GM19035 (cell line): ENCODE data around the gene EHBP1.
"Not testable (repeated sequence)": the region's sequence is repeated elsewhere in the genome, so short reads cannot be mapped to it uniquely, and the experiment has no call there.

Experiments used
- ATAC-seq: cut with Tn5 transposase; IDR thresholded peaks from one replicate; pipeline ENCODE4 v1.9.1; 2021; ENCODE audit not compliant: unreplicated experiment

The EHBP1 gene

DNA sequence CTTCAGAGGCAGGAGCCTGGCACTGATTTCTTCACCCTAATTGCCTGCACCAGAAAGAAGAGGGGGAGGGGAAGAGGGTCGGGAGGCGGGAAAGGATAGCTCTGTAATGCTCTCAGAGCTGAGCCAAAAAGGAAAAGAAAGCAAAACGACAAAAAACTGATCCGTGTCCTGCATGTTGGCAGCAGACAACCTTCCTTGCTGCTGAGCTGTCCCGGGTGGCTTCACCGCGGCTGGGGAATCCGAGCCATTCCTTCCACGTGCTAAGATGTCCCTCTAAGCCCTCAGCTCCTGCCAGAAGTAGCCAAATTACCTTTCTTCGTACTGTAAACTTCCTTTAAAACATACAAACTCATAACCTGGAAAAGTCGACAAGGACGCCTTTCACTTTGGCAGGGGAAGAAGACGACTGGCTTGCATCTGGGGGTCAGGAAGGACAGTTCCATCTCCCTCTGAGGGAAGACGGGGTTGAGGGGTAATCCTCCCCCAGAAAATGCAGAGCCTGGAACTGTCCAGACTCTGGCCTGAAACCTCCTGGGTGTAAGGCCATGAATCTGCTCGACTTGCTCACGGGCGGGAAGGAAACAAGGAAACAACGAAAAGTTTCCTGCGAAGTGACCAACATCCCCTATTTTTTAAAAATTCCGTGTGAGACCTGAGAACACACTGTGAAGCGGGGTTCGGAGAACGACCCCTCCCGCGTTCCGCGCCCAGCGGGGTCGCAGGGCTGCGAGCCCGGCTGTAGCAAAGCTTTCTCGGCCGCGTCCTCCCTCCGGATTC, 352.8 kb downstream of the EHBP1 start:
- no peak for ATAC-seq

DNA sequence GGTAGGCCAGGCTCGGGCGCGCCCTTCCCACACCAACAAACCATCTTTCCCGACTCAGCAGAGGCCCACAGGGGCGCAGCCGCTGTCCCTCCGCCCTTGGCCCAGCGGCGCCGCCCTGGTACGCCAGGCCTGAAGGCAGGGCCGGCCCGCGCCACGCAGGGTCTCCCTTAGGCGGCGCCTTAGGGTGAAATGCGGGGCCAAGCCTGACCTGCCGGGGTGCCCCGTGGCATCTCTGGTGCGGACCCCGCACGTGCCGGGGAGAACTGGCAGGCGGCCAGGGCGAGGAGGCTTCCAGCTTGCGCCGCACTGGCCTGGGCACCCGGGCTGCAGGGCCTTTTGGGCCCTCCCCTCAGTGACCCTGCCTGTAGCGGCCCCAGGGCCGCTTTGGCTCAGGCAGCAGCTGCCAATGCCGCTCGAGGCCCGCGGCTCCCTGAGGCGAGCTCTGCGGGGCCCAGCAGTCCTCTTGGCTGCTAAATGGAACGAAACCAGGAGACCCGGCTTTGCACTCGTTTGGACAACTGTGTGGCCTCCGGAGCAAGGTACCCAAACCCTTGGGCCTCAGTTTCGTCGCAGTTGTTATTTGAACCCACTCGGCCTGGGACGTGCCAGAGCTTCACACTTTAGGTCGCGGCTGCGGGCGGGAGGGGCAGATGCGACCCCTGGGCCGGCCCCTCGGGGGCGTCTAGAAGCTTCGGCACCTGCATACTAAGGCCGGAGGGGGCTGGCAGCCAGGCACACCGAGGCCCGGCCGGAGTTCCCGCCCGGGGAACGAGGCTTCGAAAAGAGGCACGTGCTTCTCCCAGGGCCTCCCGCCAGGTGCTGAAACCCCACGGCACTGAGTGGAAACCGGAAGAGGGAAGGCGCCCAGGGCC, 353.6 kb downstream of the EHBP1 start:
- no peak for ATAC-seq

DNA sequence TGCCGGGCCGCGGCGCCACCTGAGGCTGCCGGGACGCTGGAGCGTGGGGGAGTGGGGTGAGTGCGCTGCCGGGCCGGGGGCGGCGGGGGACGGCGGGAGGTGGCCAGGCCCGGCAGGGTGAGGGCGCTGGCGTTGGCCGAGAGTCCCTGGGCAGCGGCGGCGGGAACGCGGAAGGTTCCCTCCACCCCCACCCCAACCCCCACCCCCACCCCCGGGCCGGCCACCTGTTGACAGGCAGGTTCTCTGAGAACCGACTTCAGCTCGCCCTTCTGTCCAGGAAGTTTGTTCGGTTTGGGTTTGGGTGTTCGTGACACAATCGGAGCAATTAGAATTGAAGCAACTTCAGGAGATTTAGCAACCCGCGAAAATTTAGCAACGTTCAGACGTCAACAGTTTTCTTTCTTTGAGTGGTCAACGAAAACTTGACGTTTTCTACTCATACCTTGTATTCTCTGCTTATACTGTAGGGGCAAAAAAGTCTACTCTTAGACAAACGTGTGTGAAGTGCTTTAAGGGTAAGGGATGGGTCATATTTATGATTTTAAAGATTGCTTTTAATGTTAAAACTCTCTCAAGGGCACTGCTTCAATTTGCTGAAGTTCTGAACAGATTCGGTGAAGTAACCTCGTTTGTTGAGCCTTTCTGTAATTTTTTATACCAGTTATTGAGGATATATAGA, 354.4 kb downstream of the EHBP1 start:
- ATAC-seq: no peak

DNA sequence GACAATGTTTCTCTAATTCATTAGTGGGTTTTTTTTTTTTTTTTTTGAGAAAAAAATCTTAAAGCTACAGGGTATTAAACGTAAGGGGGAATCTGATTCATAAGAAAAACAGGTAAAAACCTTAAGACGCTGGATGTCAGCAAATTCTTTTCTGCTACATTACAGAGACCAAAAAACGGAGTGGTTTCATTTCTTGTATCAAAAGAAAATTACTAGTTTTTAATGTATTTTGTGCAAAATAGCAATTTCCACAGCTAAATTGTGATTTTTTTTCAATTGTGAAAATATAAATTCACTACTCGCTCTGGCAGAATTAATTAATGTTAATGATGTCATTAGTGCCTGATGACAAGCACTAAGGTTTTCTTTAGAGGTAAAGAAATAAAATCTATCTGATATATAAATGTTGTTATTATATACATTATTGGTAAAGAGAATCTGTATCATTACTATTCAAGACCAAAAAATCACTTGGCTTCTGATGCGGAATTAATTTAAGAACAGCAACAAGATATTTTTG, 355.0 kb downstream of the EHBP1 start:
- no peak for ATAC-seq

DNA sequence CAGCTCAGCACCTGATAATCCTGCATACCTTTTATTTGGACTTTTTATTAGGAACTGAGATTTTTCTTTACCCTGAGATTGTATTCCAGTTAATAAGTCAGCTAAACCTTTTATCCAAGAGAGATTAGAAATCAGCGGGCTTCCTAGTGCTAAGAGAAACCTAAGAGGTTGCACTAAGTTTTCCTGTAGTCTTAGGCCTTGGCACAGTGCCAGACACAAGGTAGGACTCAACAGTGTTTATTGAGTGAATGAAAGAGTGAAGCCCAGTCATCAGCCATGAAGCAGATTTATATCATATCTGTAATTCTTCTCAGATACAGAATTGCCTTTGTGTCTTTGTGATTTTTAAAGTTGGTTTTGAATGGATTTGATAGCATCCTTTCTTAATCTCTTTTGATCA, 358.7 kb downstream of the EHBP1 start:
- ATAC-seq: no peak

DNA sequence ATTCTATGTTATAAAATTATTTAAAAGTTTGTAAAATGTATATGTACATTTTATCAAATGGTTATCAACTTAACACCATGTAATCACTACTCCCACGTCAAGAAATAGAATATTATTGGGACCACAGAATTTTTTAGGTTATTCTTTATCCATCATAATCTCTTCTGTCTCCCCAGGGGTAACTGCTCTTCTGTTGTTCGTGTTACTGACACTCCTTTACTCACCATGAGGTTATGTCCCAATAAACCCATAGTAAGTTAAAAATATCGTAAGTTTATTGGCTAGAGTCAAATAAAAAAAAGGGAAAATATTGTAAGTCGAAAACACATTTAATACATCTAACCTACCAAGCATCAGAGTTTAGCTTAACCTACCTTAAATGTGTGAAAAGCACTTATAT, 359.1 kb downstream of the EHBP1 start:
- ATAC-seq: no peak

DNA sequence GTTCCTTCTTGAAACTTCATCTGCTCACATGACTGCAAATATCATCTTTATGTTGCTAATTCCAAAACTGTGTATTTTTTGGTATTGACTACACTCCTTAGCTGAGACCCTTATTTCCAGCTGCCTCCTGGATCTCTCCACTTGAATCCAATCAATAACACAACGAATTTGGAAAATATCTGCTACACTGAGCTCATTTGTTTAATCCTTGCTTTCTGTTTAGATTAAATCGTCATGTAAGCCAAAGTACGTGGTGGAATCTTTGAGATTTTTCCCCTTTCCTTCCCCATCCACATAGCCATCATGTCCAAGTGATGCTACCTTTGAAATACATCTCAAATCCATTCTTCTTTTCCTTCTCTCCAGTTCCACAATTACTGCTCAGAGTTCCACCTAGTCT, 360.8 kb downstream of the EHBP1 start:
- ATAC-seq: no peak

DNA sequence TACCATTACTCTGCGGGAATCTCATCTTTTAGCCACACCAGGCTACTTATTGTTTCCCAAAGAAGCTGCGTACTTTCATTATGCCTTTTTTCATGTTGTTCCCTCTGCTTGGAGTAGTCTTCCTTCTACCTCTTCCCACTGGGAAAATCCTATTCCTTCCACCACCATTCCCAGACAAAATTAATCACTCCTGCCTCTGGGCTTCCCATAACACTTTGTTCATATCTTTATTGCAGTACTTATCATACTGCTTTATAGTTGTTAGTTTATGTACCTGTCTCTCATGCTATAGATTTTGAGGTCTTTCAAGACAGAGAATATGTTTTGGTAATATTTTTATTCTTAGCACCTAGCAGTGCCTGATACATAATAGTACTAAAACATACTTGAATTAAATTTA, 361.3 kb downstream of the EHBP1 start:
- no peak for ATAC-seq

DNA sequence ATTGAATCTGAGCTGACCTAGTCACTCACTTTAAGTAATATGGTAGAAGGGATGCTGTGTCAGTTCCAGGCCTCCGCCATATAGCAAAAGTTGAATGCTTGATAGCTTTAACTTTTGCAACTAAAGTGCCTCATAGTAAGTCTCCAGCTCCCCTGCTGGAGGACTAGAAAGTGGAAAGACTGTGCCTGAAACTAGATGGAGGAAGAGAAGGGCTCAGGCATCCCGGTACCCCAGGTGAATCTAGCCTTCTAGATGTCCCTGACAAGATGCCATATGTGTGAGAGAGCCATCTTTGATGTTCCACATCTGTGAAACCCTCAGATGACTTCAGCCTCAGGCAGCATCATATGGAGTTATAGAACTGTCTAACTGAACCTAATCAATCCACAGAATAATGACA, 366.2 kb downstream of the EHBP1 start:
- ATAC-seq: no peak

DNA sequence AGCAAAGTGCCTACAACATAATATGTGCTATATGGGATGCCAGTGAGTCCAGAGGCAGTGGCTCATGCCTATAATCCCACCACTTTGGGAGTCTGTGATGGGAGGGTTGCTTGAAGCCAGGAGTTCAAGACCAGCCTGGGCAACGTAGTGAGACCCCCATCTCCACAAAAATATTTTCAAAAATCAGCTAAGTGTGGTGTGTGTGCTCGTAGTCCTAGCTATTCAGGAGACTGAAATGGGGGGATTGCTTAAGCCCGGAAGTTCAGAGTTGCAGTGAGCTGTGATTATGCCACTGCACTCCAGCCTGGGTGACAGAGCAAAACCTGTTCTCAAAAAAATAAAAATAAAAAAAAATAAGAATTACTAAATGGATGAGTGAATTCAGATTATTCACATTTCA, 368.5 kb downstream of the EHBP1 start:
- ATAC-seq: no peak

DNA sequence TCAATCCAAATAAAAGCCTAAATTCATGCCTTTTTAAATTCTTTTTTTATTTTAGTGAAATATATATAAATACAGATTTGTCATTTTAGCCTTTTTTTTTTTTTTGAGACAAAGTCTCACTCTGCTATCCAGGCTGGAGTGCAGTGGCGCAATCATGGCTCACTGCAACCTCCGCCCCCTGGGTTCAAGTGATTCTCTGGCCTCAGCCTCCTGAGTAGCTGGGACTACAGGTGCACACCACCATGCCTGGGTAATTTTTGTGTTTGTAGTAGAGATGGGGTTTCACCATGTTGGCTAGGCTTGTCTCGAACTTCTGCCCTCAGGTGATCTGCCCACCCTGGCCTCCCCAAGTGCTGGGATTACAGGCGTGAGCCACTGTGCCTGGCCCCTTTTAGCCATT, 368.9 kb downstream of the EHBP1 start:
- not testable (repeated sequence) for ATAC-seq

DNA sequence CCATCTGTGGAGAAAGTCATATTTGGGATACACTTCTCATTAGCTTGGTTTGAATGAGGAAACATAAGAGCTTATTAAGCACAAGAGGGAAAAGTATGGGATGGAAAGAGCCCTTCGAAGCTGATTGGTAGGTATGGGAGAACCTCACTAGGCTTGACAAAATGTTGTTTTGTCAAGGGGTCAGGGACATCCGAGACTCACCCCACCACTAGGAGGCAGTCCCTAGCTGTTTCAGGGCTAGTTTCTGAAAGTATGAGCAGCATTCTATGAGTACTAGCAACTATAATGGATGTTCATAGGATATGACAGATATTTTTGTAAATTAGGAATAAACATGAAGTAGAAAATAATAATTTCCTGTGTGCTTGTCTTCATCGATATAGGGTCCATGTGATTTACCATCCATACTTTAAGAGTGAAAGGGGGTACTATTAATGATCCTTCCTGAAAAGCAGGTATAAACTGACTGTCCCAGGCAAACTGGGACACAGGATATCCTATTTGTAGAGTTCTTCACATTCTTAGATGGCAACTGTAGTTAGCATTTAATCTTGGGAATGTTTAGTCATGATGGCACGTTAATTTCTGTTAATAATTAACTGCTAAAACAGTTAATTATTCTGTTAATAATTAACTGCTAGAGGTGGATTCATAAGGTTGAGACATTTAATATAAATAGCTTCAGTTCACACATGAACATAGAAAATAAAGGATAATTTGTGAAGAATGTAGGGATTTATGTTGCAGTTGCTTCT, 373.5 kb downstream of the EHBP1 start:
- peak; percentile 71 for ATAC-seq

DNA sequence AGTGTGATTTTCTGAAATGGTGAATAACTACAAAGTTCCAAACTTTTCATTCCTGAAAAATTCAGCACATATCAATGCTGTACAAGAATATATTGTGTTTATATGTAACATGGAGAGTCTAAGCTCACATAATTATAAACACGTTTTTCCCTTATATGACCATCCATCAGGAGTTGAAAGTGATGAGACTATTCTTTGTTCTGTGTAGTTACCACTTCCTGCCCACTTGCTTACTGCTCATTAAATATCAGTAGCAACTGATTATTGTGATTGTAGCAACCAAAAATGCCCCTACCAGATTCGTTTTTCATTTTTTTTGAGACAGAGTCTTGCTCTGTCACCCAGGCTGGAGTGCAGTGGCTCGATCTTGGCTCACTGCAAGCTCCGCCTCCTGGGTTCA, 375.9 kb downstream of the EHBP1 start:
- no peak for ATAC-seq

DNA sequence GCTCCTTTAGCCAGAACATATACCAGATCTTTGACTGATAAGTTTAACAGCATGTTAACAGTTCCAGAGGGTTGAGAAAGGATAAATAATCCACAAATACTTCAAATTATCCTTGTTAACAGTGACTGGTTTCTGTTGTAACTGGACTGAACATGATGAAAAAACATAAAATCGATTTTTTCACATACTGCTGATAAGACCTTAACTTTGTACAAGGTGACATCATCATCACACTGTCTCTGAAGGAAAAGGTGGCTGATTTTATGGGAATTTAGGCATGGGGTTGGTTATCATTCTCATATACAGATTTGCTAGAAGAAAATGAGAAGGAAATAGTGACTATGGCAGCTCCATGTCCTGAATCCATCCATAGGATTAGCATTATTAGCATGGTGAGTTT, 381.2 kb downstream of the EHBP1 start:
- no peak for ATAC-seq

DNA sequence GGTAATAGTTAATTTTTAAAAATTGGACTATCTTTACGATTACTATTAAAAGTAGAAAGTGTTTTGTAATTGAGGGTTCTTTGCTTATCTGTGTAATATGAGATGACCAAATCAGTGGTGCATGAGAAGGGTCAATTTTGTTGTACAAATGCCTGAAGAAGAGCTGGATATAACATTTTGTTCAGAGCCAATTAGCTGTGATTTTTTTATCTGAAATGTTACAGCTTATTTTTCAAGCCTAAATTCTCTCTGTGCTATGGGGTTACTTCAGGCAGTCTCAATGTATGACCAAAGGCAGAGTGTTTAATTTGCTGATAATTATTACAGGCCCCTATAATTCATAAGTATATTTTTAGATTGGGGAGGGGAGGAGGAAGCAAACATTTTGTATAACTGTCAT, 386.9 kb downstream of the EHBP1 start:
- no peak for ATAC-seq

DNA sequence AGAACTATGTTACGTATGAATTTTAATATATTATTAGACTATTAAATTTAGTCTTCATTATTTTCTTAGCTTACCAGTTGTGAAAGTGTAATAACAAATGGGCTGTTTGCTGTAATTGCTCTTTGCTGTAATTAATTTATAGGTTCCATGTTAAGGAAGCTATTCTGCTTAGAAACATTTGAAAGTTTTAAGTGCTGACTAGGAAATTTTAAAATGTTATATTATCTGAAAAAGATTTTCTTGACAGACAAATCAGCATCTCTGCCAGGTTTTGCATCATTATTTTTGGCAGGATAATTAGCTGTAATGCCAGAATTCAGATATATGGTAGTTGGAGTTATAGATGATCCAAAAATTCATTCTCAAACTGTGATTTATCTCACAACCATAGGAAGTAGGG, 387.3 kb downstream of the EHBP1 start:
- ATAC-seq: no peak

DNA sequence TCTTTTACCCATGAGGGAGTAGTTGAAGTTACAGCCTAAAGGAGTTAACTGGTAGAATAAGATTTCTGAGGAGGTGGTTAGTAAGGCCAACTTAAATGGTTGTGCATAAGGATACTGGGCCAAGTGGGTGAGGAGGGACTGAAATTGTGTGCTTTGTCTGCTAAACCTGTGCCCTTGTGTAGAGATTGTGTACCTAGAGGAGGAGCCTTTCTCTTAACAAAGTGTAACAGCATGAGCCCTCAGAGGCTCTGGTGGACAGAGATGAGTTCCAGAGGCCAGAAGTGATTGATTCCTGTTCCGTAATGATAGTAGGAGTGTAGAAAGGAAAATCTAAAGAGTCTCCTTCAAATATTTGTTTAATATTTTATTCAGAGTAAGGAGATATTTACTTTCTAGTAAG, 388.0 kb downstream of the EHBP1 start:
- ATAC-seq: no peak
